Kidney tubule cell (primary cell): Measurements from ENCODE around the gene SPPL2A.
A peak's percentile ranks its signal among the peaks of the same experiment; 100 is the strongest.
"Not testable (repeated sequence)": the region's sequence is repeated elsewhere in the genome, so short reads cannot be mapped to it uniquely, and the experiment has no call there.

ENCODE experiments used
- DNase-seq: peaks from one replicate; pipeline ENCODE4 v3.0.0-alpha.2; 2018; ENCODE audit warnings: low spot score

SPPL2A gene, protein sequence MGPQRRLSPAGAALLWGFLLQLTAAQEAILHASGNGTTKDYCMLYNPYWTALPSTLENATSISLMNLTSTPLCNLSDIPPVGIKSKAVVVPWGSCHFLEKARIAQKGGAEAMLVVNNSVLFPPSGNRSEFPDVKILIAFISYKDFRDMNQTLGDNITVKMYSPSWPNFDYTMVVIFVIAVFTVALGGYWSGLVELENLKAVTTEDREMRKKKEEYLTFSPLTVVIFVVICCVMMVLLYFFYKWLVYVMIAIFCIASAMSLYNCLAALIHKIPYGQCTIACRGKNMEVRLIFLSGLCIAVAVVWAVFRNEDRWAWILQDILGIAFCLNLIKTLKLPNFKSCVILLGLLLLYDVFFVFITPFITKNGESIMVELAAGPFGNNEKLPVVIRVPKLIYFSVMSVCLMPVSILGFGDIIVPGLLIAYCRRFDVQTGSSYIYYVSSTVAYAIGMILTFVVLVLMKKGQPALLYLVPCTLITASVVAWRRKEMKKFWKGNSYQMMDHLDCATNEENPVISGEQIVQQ

DNA sequence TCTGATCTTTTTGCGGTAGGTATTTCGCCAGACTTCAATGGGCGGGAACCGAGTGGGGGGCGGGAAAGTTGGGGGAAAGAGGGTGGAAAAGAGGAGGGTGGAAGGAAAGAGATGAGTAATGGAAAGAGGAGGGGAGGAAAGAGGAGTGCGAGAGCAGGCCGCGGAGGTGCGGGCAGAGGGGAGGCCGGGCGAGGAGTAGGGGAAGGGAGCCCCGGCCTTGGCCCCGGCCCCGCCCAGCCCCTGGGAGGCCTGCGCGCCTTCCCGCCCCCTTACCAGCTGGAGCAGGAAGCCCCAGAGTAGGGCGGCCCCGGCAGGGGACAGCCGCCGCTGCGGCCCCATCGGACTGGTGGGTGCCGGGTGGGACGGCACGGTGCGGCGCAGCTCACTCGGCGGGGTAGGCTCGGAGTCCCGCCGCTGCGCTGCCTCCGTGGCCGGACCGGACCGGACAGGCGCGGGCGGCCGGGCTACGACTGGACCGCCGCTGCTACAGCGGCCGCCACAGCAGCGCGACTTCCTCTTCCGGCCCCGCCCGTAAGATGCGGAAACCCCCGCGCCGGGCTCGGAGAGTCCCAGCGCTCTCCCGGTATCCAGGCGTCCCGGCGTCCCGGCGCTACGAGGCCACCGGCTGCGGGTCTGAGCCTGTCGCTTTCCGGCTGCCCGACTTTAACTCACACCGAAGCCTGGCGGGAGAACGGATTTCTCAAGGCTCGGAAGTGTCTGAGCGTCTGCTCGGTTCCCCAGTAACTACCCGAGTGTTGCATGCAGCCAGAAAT lies at the start of gene SPPL2A:
TSS of gene SPPL2A (minus strand) at position 512 of the 773 bp plus-strand sequence. CDS start at position 339, 173 bp downstream.
- DNase-seq, result peak; percentile 94

DNA sequence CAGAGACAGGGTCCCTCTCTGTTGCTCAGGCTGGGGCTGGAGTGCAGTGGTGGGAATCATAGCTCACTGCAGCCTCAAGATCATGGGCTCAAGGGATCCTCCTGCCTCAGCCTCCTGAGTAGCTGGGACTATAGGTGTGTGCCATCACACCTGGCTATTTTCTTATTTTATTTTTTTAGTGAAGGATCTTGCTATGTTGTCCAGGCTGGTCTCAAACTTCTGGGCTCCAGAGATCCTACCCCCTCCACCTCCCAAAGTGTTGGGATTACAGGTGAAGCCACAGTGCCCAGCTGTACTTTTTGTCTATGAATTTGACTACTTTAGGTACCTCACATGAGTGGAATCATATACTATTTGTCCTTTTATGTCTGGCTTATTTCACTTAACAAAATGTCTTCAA lies 49.1 kb upstream of the SPPL2A start:
- no peak for DNase-seq

DNA sequence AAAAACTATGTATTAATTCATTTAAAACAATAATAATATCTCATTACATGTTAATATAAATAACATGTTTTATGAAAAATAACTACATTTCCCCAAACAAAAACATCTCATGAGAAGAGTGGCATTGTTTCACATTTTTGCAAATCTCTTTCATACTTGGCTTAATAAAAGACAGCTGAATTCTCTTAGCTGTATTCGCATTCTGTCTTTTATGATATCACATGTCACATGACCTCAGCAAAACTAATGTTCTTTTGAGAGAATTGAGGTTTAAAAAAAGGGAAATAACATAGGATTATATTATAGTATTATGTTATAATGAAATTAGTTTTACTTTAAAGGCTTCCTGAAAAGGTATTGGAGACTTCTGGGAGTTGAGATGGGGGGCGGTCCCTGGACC lies 48.4 kb upstream of the SPPL2A start:
- DNase-seq, result no peak

DNA sequence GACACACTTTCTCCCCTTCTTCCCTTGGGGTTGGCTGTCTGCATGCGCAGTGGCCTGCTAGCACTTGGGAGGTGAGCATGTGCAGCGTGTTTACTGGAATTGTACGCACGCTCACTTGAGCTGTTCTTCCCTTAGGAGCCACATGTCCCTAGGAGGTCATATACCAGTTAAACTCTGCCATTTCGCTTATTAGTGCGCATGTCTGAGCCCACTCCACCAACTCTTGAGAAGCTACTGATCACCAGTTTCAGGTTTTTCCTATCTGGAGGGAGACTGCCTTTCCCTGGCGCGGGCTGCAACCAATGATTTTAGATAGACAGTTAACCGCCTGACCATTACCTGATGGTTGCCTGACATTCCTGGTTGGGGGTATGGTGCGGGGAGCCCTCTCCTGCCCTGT lies 47.6 kb upstream of the SPPL2A start:
- no peak for DNase-seq

DNA sequence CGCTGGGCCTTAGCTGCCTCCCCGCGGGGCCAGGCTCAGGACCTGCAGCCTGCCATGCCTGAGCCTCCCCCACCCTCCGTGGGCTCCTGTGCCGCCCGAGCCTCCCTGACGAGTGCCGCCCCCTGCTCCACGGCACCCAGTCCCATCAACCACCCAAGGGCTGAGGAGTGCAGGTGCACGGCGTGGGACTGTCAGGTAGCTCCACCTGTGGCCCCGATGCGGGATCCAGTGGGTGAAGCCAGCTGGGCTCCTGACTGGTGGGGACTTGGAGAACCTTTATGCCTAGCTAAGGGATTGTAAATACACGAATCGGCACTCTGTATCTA lies 46.6 kb upstream of the SPPL2A start:
- not testable (repeated sequence) for DNase-seq

DNA sequence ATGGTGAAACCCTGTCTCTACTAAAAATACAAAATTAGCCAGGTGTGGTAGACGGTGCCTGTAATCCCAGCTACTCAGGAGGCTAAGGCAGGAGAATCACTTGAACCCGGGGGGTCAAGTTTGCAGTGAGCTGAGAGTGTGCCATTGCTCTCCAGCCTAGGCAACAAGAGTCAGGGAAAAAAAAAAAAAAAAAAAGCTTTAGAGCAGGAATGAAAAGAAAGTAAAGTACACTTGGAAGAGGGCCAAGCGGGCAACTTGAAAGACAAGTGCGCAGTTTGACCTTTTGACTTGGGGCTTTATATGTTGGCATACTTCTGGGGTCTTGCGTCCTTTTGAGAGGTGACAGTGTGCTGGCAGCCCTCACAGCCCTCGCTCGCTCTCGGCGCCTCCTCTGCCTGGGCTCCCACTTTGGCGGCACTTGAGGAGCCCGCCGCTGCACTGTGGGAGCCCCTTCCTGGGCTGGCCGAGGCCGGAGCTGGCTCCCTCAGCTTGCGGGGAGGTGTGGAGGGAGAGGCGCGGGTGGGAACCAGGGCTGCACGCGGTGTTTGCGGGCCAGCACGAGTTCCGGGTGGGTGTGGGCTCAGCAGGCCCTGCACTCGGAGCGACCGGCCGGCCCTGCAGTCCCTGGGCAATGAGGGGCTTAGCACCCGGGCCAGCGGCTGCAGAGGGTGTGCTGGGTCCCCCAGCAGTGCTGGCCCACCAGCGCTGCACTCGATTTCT lies 46.1 kb upstream of the SPPL2A start:
- DNase-seq, result not testable (repeated sequence)

DNA sequence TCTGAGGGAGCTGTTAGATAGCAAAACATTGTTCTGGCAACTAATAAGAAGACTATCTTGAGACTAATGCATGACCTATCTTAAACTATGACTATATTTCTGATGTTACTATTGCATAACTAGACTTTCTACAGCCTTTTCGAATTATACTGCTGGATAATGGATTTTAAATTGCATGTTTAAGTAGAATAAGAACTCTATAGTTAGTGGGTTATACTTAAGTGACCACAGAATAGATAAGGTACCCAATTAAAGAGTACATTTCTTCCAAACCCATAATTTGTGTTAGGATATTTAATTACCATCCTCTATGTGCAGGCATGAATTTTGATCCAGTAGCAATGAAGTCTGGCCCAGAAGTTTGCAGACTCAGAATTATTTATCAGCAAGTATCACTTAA lies 44.6 kb upstream of the SPPL2A start:
- DNase-seq, result no peak

DNA sequence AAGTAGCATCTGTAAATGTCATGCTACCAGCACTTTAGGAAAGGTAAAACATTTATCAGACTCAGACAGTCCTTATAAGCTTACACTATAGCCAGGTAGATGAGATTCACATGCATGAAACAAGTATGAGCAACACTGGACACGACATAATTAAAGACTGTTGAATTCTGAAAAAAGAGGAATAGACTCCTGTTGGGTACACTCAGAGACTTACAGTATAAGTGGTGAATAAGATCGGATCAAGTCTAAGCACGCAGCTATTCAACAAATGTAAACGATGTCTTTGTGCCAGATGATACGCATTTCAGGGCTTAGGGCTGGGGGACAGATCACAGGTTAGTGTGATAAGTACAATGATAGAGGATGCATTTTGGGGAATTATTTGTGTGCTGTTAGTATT lies 43.2 kb upstream of the SPPL2A start:
- no peak for DNase-seq

DNA sequence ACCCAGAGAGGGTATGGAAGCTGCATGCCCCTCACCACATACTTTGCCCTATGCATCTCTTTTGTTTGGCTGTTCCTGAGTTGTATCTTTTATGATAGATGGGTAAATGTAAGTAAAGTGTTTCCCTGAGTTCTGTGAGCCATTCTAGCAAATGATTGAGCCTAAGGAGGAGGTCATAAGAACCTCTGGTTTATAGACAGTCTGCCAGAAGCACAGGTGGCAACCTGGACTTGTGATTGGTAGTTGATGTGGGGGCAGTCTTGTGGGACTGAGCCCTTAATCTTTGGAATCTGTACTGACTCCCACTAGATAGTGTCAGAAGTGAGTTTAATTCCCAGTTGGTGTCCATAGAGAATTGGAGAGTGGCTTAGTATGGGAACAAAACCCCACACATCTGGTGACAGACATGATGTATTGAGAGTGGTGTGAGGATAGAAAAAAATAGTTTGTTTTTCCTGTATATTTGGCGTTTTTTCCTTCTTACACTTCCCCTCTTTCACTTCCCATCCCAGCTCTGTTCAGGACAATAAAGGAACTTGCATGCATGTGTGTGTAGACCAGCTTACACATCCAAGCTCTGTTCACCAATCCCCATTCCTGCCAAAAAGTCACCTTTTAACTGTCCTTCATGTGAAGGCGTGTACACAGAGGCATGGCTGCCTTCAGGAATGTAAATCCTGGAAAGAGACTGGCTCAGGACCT lies 38.1 kb upstream of the SPPL2A start:
- no peak for DNase-seq

DNA sequence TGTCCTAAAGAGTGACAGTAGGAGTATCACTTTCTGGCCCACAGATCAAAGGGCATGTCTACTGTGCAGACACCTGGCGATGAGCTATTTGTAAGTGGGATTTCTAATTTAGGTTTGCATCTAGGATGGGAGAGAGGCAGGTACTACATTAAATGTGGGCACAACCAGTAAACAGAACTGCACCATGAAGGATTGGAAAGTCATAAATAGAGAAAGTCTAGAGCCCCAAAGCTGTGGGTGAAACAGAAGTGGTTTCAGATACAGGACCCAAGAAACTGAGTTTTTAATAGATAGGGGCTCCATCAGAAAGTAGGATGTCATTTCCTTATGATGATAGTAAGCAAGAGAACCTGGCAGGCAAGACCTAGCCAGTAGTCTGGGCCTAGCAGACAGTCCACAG lies 35.2 kb upstream of the SPPL2A start:
- DNase-seq, result no peak

DNA sequence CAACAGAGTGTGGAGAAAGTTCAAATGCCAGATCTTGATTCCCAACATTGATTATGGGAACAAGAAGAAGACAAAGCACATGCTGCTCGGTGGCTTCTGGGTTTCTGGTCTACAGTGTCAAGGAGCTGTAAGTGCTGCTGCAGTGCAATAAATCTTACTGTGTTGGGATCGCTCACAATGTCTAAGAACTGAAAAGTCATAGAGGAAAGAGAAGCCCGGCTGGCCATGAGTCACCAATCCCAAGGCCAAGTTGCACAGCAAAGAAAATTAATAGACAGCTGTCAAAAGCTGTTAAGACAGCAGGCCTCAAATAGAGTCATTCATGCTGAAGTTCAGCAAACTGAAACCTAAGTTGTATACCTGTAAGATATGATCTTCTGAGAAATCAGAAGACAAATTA lies 33.2 kb upstream of the SPPL2A start:
- peak; percentile 59 for DNase-seq

DNA sequence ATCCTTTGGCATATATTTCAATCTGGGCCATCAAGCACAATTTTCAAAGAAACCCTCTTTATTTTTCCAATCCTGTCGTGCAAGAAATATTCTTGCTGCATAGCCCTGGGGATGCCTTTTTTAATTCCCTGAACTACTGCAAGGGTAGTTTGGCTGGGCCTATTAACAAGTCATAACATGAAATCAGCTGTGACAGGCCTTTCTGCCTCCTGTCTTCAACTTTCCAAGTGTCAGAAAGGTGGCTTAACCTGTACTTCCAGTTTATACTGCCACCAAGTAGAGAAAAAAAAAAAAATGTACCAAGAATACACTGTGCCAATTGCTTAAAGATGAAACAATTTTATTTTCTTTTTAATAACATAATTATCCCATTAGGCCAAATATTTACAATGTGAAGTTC lies 32.4 kb upstream of the SPPL2A start:
- DNase-seq, result no peak

DNA sequence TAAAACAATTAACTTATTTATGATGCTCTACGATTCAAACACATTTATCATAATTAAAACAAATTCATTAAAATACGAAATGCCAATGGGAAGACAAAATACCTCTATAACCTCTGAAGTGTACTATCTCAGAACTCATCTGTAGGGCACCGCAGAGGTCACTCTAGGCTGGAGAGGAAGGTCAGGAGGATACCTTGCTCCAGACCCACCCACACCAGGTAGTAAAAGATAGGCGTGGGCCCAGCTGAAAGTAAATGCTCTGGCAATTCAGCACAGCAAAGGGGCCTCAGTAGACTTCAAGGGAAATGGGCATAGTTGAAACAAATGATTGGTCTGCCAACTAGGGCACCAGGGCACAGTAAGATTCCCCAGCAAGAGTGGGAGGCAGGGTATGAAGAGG lies 26.0 kb upstream of the SPPL2A start:
- no peak for DNase-seq

DNA sequence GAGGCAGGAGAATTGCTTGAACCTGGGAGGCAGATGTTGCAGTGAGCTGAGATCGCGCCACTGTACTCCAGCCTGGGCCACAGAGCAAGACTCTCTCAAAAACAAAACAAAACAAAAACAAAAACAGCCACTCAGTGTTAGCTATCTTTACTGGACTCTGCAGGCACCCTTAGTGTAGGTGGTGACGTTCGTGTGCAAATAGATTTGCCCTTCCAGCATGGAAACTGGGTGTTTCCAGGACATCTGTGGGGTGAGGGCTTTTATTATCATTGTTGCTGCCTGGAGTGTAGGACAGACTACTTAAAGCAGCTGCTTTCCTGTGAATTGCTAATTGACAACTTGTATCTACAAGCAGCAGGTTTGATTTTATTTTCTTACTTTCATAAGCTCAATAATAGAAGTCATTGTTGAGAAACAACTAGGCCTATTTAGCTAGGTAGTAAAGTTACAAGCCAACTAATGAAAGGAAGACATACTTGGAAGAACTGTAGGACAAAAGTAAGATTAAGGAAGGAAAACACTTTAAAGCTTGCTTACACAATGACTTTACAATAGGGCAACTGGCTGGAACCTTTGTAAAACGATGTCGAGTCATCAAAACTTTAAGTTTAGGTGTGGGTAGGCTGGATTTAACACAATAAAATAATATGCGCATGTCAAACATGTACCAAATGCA lies 25.4 kb upstream of the SPPL2A start:
- DNase-seq, result no peak

DNA sequence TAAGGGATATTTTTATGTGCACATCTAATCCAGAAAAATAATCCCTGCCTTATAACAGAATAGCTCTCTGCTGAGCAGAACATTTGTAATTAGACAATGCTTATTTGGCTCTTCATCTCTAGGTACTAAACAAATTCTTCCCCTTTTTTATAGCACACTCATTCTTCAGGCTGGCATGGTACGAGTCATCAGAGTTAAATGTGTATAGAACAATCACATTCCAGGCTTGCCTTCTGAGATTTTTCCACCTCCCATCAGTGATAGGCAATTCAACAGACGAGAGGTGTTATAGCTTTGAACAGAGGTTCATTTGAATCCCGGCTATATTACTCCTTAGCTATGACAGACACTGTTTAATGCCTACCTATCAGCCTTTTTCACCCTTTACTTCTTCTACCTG lies 21.4 kb upstream of the SPPL2A start:
- DNase-seq, result peak; percentile 54

DNA sequence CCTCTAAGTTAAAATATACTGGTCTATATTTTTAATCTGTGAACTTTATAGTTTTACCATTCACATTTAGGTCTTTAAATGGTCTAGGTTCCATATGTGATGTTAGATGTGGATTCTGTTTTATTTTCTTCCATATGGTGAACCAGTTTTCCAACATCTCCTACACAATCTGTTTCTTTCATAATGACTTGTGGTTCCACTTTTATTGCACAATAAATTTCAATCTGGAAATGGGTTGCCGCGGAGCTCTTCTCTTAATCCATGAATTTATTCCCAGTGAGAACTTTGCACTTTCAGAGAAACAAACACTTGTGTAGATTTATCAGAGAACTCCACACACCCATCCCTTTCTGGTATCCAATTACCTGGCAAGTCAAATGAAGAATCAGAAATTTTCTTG lies 20.9 kb upstream of the SPPL2A start:
- no peak for DNase-seq

DNA sequence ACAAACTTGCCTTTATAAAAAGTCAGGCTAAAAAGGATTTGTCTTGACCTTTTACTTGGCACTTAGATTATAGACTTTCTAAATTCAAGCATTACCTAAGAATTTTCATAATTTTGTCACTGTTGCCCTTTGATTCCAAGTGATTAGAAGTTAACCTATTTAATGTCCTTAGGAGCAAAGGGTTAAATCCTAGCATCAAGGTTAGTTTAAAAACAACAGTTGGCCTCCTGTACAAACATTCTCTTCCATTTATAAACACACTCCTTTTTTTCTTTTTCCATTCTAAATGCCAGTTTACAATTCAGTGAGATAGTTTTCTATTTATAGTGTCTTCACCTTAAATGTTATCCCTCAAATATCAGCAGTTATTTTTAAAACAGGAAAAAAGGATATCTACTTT lies 18.4 kb upstream of the SPPL2A start:
- DNase-seq, result no peak

DNA sequence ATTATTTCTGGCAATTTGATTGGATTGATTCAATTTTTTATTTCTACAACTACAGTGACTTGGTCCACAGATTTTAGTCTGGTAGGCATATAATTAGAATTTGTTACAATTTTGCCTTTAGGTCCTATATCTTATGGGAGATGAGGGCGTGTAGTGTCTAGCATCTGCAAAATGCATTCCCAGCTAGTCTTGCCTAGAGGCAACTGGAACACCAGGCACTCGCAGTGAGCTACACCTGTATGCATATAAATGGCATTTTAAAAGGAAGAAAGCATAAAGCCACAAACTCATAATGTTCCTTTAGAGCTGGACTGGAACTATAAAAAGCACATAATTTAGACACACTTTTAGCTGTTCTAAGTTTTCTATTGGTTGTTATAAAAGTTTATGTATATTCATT lies 17.9 kb upstream of the SPPL2A start:
- DNase-seq, result no peak

DNA sequence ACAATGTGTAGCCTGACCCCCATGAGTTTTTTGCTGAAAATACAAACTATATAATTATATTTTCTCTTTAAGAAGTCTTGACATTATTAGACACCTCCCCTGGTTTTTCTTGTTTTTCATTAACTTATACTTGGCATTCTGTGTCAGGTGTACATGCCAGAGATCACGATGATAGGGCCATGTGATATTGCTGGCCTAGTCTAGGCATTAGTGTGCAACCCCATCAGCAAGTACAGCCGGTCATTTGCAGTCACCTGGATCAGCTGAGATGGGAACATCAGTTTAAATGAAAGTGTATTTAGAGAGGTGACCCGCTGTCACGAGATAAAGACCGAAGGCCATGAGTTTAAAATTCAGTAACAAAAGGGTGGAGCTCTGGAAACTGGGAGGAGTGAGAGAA lies 12.6 kb upstream of the SPPL2A start:
- peak; percentile 55 for DNase-seq

DNA sequence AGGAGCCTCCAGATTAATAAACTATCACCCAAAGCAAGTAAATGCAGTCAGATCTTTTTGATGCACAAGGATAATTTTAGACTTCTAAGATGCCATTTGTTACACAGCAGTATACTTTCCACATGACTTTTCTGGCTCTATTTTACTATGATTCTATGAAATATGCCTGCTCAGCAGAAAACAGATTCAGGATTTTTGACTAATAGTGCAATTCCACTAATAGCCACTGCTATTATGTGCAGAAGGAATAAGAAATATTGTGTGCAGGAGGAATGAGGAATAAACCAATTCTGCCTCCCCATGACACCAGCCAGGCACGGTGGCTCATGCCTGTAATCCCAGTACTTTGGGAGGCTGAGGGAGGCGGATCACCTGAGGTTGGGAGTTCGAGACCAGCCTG lies 11.5 kb upstream of the SPPL2A start:
- DNase-seq, result no peak

DNA sequence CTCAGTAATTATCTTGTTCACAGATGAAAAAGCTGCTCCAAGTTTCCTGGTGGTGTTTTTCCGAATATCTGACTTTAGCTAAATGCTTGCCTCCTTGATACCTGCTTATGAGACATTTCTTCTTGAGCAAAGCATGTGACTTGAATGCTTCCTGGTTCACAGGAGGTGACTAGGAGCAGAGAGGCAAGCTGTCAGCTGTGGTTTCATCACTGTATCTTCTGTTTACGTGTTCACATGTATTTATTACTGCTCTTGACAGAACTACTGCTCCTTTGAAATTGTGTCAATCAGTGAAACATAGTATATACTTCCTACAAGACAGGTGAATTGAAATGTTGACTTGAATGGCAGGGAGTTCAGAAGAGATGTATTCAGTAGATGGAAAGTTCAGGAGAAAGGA lies 8.9 kb upstream of the SPPL2A start:
- DNase-seq, result peak; percentile 60

DNA sequence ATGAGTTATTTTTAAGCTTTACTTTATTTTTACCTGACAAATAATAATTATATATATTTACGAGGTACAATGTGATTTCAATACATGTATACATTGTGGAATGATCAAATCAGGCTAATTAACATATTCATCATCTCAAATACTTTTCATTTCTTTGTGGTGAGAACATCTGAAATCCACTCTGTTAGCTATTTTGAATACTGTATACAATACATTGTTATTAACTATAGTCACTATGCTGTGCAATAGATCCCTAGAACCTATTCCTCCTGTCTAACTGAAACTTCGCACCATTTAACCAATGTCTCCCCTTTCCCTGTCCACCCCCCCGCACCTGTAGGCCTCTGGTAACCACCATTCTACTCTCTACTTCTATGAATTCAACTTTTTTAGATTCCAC lies 7.9 kb upstream of the SPPL2A start:
- no peak for DNase-seq
